NB4 (cell line): ENCODE data around the gene ADAMTS6.

ENCODE experiments used
- MYC ChIP-seq: IDR thresholded peaks from 2 replicates; pipeline ENCODE4 v1.6.1; 2011; ENCODE audit warnings: low read depth, low read length
- POLR2A ChIP-seq: IDR thresholded peaks from 2 replicates; pipeline ENCODE4 v1.6.1; 2011; ENCODE audit warnings: mild to moderate bottlenecking; ENCODE audit not compliant: insufficient read length; ENCODE audit errors: extremely low read depth
- TF ChIP-seq, protein P1 (sequence below): IDR thresholded peaks from one replicate; pipeline ENCODE4 v1.5.1; 2012; ENCODE audit warnings: low read depth, low read length
- TF ChIP-seq, protein P2 (sequence below): IDR thresholded peaks from 2 replicates; pipeline ENCODE4 v1.6.1; 2011; ENCODE audit warnings: low read depth, low read length

DNA sequence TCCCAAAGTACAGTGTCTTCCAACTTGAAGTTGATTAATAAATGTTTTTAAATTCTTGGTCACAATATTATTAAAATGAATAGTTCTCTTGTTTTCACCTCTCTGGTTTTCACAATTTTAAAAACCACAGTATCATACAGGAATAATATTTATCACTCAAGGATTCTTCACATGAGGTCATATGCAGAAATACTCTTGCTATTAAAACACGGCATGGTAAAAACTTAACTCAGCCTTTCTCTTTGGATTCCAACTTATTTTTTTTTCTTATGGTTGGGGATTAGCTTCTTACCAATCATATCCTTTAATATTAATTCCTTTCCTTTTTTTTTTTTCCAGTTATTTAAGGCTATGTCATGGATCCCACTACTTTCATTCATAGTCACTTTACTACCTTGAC lies 289.4 kb downstream of the ADAMTS6 start:
- TF ChIP-seq, protein P1, sequence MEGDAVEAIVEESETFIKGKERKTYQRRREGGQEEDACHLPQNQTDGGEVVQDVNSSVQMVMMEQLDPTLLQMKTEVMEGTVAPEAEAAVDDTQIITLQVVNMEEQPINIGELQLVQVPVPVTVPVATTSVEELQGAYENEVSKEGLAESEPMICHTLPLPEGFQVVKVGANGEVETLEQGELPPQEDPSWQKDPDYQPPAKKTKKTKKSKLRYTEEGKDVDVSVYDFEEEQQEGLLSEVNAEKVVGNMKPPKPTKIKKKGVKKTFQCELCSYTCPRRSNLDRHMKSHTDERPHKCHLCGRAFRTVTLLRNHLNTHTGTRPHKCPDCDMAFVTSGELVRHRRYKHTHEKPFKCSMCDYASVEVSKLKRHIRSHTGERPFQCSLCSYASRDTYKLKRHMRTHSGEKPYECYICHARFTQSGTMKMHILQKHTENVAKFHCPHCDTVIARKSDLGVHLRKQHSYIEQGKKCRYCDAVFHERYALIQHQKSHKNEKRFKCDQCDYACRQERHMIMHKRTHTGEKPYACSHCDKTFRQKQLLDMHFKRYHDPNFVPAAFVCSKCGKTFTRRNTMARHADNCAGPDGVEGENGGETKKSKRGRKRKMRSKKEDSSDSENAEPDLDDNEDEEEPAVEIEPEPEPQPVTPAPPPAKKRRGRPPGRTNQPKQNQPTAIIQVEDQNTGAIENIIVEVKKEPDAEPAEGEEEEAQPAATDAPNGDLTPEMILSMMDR: no peak
- no peak for TF ChIP-seq POLR2A
- TF ChIP-seq, protein P2, sequence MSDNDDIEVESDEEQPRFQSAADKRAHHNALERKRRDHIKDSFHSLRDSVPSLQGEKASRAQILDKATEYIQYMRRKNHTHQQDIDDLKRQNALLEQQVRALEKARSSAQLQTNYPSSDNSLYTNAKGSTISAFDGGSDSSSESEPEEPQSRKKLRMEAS: no peak
- no peak for TF ChIP-seq MYC
